NCI-H748 (cell line): ENCODE measurements around the gene EEA1.
"Not testable (repeated sequence)": the region's sequence is repeated elsewhere in the genome, so short reads cannot be mapped to it uniquely, and the experiment has no call there.

Source experiments
- DNase-seq: peaks from one replicate; lab custom pipeline; 2025; ENCODE audit not compliant: unreplicated experiment; lab: John Stamatoyannopoulos, UW

The EEA1 gene

DNA sequence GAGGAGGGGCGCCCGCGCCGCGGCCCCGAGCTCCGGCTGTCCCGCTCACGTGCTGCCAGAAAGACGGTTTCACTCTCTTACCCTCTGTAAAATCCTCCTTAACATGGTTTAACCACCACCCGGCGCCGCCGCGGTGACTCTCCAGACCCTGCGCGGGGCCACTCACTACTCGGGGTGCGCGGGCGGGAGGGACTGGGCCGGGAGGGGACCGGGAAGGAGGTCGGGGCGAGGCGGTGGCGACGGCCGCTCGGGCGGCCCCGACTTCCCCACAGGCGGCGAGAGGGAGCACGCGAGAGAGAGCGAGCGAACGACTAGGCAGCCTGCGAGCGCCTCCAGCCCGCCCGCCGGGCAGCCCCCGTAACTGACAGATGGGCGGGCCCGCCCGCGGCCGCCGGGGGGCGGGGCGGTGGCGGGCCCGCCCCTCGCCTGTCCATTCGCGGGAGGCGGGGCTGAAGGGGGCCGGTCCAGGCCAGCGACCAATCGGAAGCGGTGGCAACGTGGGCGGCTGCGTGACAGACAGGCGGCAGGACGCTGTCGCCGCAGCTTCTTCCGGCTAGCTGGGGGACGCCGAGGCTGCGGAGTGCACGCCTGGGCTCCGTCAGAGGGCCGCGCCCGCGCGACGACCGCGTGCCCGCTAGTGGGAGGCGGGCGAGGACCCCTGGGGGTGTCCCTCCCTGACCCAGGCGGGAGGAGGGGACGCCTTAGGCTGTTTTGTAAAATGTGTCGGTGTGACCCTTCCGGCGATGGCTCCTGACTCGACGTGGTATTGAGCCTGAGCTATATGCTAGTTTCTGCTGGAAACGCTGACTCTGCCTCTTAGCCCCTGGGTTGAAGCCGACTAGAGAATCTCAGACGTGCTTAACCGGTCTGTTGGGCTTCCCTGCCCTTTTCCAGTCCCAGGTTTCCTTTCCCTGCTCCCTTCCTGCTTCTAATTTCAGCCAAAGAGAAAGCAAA, at the start of gene EEA1:
Gene EEA1 (minus strand): TSS at position 334 of the 954 bp plus-strand sequence. CDS start 229 bp downstream, at position 105.
- DNase-seq, result peak; percentile 97

DNA sequence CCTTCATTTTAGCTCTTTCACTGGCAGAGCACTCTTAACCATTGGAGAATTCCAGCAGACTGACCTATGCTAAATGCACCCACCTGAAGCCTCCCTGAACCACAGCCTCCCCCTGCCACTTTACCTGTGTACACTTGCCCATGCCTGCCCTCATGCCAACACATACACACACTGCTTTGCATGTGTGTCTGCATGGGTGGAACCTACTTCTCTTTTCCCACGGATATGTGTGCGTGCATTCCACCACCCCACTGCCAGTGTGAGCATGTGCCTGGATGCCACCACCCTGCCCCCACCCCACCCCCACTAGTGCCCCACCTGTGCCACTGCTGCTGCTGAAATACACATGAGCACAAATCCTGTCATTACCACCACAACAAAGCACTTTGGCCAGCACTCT, 49.5 kb upstream of the EEA1 start:
- DNase-seq, result no peak

DNA sequence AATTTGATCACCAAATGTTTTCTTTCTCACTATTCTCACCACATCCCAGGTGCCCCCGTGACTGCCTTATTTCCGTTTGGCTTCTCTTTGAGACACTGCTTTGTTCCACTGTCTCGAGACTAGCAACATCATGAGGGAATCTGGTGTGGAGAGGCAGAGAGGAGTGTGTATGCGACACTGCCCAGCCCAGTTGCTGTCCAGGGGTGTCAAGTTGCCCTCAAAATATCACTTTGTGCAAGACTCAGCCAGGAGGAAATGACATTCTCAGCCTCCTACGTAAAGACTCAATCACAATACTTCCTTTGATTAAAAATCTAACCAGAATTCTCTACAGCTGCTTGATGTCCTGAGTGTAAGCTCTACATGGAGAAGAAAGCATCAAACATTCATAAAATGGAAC, 48.2 kb upstream of the EEA1 start:
- DNase-seq, result no peak

DNA sequence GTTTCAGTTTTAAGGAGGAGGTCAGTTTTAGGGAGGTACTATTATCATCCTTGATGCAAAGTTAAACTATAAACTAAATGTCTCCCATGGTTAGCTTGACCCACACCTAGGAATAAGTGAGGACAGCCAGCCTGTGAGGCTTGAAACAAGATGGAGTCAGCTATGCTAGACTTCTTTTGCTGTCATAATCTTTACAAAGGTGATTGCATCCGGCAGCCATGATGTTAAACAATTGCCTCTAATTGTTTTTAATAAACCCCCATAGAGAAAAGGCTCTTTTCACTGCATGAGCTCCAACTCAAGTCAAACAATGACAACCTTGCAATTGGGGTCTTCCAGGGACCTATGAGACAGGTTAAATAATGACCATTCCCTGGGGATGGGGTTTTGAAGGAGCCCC, 45.7 kb upstream of the EEA1 start:
- DNase-seq, result no peak

DNA sequence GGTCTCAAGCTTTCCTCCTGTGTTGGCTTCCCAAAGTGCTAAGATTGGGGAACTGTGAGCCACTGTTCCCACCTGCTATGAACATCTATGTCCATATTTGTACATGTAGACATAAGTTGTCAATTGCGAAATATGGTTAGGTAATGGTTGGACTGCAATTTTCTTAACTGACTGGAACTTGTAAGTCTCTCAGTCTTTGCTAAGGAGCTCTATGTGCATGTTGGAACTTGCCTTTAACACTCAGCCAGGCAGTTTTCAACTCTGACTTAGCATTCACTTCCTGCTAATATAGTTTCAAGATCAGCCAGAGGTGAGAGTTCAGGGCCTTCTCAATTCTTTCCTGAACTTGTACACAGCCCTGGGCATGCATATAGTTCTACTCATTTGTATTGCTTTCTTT, 44.5 kb upstream of the EEA1 start:
- DNase-seq, result no peak

DNA sequence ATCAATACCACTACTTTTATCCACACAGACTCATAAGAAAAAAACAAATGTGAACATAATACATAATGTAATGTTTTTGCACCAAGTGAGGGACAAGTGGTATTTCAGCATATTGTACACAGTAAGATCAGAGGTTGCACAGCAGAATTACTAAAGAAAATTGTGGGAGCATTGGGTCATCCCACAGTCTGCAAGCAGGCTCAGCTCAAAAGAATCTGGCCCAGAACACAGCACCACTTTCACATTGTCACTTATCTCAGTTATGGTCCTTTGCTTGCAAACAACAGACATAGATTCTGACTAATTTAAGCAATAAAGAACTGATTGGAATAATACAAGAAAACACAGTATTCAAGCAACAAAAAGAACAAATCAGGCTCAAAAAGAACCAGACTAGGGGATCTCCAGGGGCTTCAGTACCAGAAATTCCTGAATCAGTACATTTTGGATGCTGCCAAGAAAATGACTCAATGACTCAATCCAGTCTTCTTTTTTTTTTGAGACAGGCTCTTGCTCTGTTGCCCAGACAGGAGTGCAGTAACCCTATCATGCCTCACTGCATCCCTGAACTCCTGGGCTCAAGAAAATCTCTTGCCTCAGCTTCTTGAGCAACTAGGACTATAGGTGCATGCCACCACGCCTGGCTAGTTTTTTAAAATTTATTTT, 42.9 kb upstream of the EEA1 start:
- no peak for DNase-seq

DNA sequence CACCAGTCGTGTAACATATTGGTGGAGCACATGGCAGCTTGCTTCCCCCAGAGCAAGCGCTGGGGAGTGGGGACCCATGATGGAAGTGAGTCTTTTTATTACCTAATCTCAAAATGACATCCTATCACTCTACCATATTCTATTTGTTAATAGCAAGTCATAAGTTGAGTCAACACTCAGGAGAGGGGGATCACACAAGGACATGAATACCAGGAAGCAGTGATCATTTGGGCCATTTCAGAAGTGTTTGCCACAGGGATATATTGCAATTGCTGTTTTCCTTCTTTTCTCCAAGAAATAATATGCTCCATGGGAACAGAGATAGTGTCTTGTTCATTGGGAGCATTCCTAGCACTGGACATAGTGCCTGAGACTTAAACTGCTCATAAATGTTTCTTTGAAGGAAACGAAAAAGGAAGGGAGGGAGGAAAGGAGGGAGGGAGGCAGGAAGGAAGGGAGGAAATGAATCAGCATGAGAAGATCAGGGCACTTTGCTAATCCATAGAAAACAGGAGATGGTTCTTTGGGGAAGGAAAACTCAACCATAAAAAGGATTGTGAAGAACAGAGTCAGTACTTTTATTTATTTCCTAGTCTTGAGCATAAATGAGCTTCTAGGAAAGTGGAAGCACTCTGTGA, 39.2 kb upstream of the EEA1 start:
- no peak for DNase-seq

DNA sequence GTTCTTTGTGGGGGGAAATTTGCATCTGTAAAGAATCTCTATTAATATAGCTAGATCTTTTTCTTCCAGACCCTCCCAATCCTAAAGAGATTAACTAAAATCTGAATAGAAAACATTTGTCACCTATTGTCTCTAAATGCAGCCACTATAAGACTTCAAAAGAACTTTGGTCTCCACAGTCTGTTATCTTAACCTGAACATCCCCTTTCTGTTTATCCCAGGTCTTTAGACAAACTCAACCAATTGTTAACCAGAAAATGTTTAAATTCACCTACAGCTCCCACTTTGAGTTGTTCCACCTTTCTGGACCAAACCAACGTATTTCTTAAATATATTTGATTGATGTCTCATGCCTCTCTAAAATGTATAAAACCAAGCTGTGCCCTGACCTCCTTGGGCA, 35.3 kb upstream of the EEA1 start:
- not testable (repeated sequence) for DNase-seq

DNA sequence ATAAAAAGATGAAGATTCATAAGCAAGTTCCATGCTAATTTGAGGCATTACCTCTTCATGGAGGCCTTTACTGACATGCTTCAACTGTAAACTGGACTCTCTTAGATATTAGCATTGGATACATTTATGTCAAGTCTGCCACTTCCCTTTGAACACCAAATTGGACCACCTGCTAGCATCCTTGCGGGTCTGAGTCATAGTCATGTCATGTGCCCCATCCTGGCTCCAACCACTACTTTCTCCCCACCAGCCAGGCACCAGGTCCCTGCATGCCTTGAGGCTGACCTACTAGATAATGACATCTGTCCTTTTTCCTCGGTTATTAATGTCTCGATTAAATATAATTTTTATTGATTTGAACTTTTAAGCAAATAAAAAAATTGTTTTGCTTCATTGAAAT, 32.9 kb upstream of the EEA1 start:
- no peak for DNase-seq

DNA sequence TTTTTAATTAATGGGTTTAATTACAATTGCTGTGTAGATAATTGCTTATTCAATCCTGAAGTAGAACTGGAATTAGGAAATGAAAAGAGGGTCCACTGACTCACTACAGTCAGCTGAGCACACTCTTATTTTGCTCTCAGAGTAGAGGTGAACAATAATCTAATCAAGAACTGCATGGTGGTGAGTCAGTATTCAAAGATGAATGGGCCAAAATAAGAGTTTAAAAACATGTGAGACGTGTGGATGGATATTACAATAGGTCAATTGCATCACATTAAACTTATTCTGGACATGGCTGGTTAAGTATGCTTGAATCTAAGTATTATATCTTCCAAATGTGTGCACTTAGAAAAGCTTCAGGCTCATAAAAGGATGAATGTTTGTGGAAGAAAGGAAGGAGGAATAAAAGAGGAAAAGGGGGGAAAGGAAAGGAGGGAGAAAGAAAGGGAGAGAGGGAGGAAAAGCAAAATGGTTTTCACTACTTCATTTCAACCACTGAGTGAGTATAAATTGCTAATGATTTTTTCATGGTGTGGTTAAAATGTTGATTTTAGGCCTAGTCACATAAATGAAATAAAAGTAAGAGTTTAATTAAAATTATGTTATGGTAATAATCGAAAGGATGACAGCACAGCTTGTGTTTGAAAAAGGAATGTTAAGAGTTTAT, 27.0 kb upstream of the EEA1 start:
- no peak for DNase-seq

DNA sequence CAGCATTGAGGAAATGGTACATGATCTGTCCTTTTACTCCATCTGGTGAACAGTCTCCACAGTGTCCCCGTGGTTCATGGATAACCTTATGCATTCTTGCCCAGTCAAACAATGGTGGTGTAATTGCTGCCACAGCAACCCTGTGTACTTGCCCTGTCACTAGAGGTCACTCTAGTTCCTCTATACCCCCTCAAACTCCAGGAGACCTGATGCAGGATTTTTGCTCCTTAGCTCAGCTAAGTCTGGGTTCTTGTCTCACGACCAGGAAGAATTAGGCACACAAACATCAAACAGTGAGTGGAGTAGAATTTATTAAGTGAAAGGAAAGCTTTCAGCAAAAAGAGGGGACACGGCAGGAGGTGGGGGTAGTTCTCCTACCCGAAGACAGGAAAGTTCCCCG, 24.7 kb upstream of the EEA1 start:
- DNase-seq, result no peak

DNA sequence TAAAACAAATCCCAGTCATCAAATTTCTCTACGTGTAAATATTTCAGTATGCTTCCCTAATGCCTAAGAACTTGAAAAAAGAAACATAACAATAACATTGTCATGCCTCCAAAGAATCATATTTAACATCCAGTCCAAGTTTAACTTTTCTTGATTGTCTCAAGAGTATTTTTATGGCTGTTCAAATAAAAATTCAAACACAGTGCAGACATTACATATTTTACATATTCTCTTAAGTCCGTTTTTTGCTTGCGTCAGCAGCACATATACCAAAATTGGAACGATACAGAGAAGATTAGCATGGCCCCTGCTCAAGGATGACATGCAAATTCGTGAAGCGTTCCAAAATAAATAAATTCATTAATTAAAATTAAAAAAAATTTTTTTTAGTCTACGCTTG, 23.3 kb upstream of the EEA1 start:
- DNase-seq, result no peak

DNA sequence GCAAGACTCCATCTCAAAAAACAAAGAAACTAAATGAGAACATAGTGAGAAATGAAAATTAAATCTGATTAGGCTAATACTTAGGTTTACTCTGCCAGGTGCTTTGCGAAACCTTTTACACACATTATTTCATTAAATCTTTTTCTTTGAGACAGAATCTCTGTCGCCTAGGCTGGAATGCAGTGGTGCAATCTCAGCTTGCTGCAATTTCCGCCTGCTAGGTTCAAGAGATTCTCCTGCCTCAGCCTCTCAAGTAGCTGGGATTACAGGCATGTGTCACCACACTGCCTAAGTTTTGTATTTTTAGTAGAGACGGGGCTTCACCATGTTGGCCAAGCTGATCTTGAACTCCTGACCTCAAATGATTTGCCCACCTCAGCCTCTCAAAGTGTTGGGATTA, 21.9 kb upstream of the EEA1 start:
- no peak for DNase-seq

DNA sequence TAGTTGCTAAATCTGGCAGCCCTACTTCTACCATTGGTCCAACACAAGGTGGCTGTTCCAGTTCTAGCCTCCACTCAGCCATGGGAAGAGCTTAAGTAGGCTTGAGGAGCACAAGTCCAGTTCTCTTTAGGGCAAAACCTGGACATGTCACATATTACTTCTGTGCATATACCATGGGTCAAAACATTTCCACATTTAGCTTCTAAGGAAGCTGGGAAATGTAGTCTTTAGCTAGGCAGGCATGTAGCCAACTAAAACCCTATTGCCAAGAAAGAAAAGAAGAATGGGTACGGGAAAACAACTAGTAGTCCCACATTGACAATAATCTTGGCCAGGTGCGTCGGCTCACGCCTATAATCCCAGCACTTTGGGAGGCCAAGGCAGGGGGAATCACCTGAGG, 20.9 kb upstream of the EEA1 start:
- DNase-seq, result no peak

DNA sequence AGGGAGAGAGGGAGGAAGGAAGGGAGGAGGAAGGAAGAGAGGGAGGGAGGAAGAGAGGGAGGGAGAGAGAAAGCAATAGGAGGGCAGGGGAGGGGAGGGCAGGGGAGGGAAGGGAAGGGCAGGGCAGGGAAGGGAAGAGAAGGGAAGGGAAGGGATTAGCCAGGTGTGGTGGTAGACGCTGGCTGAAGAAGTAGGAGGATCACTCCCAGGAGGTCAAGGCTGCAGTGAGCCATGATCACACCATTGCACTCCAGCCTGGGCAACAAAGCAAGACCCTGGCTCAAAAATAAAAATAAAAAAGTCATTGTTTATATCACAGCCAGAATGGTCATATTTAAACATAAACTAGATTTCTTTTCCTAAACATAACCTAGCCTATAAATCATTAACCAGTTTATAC, 20.4 kb upstream of the EEA1 start:
- no peak for DNase-seq

DNA sequence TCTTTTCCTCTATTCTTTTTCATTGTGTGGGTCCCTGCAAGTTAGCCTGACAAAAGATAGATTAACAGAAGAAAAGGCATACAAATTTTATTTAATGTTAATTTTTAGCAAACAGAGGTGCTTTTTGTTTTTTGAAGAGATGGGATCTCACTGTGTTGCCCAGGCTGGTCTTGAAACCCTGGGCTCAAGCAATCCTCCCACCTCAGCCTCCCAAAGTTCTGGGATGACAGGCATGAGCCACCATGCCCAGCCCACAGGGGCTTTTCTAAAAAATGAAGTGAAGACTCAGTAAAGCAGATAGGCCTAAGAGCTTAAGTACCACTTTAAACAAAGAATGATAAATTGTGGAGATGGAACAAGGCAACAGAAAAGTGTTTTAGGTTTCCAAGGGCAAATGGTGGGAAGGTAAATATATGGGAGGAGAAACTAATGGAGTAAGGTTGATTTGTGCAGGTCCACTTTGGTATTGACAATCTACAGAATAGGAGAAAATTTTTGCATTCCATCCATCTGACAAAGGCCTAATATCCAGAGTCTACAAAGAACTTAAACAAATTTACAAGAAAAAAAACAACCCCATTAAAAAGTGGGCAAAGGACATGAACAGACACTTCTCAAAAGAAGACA, 18.6 kb upstream of the EEA1 start:
- DNase-seq, result no peak

DNA sequence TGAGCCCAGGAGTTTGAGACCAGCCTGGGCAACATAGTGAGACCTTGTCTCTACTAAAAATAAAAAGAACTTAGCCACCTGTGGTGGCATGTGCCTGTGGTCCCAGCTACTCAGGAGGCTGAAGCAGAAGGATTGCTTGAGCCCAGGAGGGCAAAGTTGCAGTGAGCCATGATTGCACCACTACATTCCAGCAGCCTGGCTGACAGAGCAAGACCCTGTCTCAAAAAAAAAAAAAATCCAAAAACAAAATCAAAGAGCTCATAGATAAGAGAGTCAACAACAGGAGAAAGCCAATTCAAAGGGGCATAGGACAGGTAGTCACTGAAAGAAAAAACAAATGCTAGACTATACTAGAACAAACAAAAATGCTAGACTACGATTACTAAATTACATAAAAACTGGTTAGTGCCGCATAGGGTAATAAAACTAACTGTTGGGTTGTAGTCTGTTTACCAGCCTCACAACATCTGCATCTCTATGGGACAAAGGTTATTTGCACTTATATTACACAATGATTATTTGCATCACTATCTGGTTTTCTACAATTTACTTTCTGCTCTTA, 16.6 kb upstream of the EEA1 start:
- no peak for DNase-seq

DNA sequence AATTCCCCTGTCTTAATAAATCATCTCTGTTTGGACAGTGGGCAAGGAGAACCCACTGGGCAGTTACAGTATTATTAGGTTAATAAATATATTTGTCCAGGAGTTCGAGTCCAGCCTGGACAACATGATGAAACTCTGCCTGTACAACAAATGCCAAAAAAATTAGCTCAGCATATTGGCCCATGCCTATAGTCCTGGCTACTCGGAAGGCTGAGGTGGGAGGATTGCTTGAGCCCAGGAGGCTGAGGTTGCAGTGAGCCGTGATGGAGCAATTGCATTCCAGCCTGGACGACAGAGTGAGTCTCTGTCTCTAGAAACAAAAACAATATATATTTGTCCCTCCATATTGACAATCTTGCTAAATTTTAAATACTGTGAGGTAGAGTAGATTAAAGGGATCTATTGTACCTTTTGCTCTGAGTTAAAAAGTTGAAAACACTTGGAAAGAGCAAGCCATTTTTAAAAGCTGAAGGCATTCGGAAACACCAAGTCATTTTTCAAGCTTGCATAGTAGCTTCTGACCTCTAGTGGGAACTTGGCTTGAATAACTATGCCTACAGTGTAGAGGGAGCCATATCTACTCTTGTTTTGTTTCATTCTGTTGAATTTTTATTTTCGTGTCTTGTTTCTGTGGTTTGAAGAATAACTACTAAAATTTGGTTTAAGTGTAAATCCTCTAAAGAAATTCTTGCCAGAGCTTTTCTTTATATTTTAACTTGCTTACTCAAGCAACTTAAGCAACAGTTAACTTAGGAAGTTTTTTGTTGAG, 14.6 kb upstream of the EEA1 start:
- no peak for DNase-seq

DNA sequence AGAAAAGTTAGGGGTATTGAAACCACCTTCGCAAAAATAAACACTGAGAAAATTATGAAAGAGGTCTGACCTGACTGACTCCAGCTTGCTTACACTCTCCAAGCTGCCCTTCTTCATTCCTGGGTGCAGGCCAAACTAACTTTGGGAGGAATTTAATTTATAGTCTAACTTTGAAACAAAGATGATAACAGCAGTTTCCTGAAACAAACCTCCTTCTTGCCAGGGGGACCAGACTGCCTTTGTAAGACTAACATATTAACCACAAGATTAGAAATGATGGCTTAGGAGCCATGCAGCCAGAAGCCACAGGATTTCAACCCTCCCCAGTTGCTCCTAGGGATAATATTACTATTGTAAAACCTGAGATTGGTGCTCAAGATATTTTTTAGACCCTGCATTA, 13.8 kb upstream of the EEA1 start:
- no peak for DNase-seq

DNA sequence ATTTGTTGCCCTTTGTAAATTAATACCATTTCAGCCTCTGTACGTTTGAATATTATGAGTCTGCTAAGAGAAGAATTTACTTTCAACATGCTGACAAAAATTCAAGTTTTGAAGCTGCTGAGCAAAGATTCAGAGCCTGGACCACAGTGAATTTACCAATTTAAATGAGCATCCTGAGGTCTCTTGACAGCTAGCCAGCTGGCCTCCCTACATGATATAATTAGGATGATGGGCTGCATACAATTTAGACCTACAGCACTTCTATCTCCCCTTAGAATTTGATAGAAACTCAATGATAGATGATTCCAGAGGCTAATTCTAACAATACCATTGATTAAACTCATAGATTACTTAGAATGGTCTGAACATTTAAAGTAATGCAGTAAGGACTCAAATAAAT, 10.0 kb upstream of the EEA1 start:
- DNase-seq, result no peak
